NCI-H2081 (cell line): ENCODE data around the gene CLDN14.

Experiments used
- DNase-seq, 2 experiments: peaks; one replicate each; lab custom pipeline; 2025; lab: John Stamatoyannopoulos, UW

Gene CLDN14

GRCh38 chr21:36479415-36480402 is at the start of gene CLDN14:
Gene CLDN14, minus strand, starts transcription at chr21:36480122. Its CDS starts 18,427 bp downstream, at chr21:36461695.
- no peak for DNase-seq

GRCh38 chr21:36528716-36529115 is 48.8 kb upstream of the CLDN14 start:
- no peak for DNase-seq

GRCh38 chr21:36527317-36527716 is 47.4 kb upstream of the CLDN14 start:
- DNase-seq, result no peak

- DNase-seq, result no peak
These were observed 46.2 kb upstream of the CLDN14 start for GRCh38 chr21:36526104-36526503.

GRCh38 chr21:36524477-36524876 is 44.6 kb upstream of the CLDN14 start:
- DNase-seq, result no peak

- no peak for DNase-seq
These were observed 42.4 kb upstream of the CLDN14 start for GRCh38 chr21:36522219-36522808.

GRCh38 chr21:36518883-36519492 is 39.1 kb upstream of the CLDN14 start:
- DNase-seq, result no peak

GRCh38 chr21:36517366-36518075 is 37.6 kb upstream of the CLDN14 start:
- no peak for DNase-seq

- DNase-seq, result no peak
These were observed 36.4 kb upstream of the CLDN14 start for GRCh38 chr21:36516281-36516680.

GRCh38 chr21:36513430-36513829 is 33.5 kb upstream of the CLDN14 start:
- no peak for DNase-seq

- DNase-seq, result no peak
These were observed 33.0 kb upstream of the CLDN14 start for GRCh38 chr21:36512971-36513370.

- no peak for DNase-seq
These were observed 31.7 kb upstream of the CLDN14 start for GRCh38 chr21:36511484-36512220.

- DNase-seq, result peak in 1 of 2 experiments; percentile 10
These were observed 31.0 kb upstream of the CLDN14 start for GRCh38 chr21:36510911-36511310.

- DNase-seq, result no peak
These were observed 30.2 kb upstream of the CLDN14 start for GRCh38 chr21:36509973-36510664.

GRCh38 chr21:36508948-36509347 is 29.0 kb upstream of the CLDN14 start:
- DNase-seq, result peak; percentile 17 to 43

- DNase-seq, result no peak
These were observed 27.6 kb upstream of the CLDN14 start for GRCh38 chr21:36507397-36508018.

GRCh38 chr21:36506482-36506881 is 26.6 kb upstream of the CLDN14 start:
- no peak for DNase-seq

- peak; percentile 3 to 18 for DNase-seq
These were observed 24.4 kb upstream of the CLDN14 start for GRCh38 chr21:36504067-36505058.

GRCh38 chr21:36502365-36502764 is 22.4 kb upstream of the CLDN14 start:
- no peak for DNase-seq
